HPDE6-E6E7 (cell line): ENCODE results near the gene ARL15.
A peak's percentile ranks its signal among the peaks of the same experiment; 100 is the strongest.
"Not testable (repeated sequence)": the region's sequence is repeated elsewhere in the genome, so short reads cannot be mapped to it uniquely, and the experiment has no call there.

ENCODE experiments used
- DNase-seq: peaks from one replicate; pipeline ENCODE4 v3.0.0; 2011; ENCODE audit warnings: missing footprints; ENCODE audit errors: extremely low spot score

The ARL15 gene

GRCh38 chr5:53900677-53901076, 409.7 kb downstream of the ARL15 start:
- no peak for DNase-seq

- no peak for DNase-seq
Observed at GRCh38 chr5:53895091-53895683, 415.2 kb downstream of the ARL15 start.

DNA sequence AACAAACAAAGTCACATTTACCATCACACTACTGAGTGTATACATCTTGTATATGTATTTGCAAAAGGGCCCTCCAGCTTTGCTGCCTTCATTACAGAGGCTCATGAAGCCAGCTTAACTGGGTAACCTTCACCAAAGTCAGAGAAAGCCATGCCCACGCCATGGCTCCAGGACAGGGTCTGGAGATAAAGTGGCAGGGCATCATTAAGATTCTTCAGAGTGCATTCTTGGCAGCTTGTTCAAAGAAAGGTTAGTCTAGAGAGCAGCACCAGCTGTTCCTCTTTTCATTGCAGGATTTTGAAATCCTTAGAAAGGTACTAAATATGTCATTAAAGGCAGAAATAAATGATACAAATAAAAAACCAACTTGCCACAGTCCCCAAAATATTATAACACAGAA, 416.7 kb downstream of the ARL15 start:
- no peak for DNase-seq

DNA sequence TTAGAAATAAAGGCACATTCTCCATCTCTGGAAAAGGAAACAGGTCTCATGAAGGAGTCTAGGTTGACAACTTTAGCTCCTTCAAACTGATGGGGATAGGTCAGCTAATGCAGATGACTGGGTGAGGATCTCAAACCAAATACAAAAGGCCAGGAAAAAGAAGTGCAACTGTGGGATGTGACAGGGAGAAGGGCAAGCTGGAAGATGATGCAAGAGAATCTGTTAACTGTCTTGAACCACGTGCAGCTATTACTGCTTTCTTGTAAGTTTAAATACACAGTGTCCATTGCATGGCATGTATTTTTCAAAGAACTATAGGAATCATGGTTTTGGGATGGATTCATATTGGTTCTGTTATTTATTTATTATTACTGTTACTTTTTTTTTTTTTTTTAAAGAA, 418.1 kb downstream of the ARL15 start:
- DNase-seq, result no peak

- no peak for DNase-seq
Observed at GRCh38 chr5:53891159-53891558, 419.2 kb downstream of the ARL15 start.

DNA sequence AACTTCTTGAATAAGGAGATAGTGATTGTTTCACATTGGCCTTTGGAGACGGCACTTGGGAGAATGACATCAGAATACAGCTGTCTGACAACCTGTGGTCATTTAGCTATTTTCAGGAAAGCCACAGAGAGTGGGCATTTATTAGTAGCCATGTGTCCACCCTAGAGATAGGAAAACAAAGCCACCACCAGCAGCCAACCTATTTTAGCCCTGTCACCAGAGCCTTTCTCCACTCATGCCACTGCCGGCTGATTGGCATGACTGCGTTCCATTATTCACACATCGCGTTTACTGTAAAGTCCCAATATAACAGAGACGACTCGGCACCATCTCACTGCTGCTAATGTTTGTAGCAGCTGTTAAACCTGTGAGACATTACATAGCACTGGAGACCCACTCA, 419.9 kb downstream of the ARL15 start:
- no peak for DNase-seq

DNA sequence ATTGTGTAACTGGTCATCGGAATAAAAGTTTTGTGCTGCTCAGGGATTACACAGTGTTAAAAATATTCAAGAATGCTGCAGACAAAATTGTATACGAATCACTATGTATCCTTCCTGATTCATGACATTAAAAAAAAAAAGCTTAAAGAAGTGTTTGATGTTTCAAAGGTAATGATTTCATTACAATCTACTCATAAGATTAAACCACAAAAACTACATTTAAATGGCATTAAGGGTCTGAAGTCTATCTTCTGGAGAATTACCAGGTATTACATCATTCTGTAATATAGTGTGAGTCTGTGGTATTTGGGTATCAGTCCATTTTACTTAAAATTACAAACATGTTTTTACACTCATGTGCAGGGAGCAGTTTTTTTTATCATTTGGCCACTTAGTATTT, 425.5 kb downstream of the ARL15 start:
- no peak for DNase-seq

GRCh38 chr5:53884417-53884816, 426.0 kb downstream of the ARL15 start:
- no peak for DNase-seq

- DNase-seq, result no peak
Observed at GRCh38 chr5:53882676-53883031, 427.7 kb downstream of the ARL15 start.

DNA sequence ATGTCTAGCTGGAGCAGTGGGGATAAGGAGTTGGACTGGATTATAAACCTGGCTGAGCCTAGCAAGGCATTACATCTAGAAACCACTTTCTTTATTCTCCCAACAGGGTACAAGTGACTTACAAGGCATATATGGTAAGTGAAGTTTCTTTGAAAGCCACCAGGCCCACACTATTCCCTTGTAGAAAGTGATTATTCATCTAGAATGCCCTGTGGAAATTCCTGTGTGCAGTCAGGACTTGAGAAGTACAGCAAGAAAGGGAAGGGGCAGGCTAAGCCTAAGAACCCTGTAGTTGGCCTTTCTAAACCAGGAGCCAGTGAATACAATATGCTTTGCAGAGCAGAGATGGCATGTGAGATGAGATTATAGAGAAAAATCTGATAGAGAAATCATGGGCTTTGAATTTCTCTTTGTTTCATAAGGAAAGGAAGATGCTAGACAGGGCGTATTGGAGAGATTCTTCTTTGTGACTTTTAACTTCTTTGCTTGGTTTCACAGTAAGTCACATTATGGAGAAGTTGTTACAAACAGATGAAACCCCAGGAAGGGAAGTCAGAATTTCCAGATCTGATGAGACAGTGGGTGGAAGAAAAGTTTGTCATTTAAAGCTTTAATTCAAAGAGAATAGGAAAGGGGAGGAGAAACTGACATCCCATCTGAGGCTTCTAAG, 428.2 kb downstream of the ARL15 start:
- DNase-seq, result no peak

- no peak for DNase-seq
Observed at GRCh38 chr5:53879708-53880323, 430.6 kb downstream of the ARL15 start.

GRCh38 chr5:53878015-53878414, 432.4 kb downstream of the ARL15 start:
- DNase-seq, result no peak

DNA sequence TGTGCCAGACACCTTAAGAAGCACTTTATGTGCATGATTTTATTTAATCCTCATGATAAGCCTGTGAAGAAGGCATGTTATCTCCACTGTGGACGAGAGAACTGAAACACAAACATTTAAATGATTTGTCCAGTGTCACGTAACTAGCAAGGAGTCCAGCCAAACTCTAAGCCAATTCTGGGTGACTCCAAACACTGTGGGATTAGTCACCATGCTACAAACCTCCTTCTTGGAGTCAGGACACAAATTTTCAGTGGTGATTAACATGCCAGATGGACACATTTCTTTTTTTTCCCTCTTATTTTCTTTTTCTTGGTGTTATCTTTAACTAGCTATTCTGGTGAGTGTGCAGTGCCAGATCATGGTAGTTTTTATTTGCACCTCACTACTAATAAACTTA, 433.1 kb downstream of the ARL15 start:
- no peak for DNase-seq

DNA sequence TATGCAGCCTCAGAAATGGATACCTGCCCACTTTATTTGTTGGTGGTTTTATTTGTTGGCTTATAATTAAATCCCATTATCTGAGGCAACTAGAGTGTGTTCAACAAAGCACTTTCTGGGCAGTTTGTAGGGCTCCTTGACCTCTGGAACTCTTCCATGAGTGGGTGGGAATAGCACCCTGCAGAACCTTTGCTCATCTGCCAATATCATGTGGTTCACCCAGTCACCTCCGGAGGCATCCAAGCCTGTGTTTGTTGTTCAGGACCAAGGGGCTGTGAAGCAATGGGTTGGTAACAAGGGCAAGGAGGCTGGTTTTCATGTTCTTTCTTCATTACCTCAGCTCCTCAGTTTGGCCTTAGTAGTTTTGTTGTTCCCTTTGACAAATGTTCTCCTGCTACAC, 436.0 kb downstream of the ARL15 start:
- peak; percentile 6 for DNase-seq

- DNase-seq, result no peak
Observed at GRCh38 chr5:53873235-53873634, 437.1 kb downstream of the ARL15 start.

GRCh38 chr5:53871775-53872174, 438.6 kb downstream of the ARL15 start:
- no peak for DNase-seq

DNA sequence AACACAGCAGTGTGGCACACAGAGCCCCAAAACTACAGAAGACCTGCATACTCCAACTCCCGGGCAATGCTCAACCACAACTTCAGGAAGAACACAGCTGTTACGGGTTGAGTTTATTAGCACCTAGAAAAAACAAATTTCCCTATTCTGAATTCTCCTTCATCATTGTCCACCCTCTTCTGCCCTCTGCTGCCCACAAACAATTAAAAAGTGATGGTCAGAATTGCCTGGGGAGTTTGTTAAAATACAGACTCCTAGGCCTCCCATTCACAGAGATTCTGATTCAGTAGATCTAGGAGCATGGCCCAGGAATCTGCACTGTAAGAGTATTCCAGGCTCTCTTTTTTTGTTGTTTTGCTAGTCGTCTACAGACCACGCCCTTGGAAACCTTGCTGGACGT, 439.3 kb downstream of the ARL15 start:
- DNase-seq, result peak; percentile 6

DNA sequence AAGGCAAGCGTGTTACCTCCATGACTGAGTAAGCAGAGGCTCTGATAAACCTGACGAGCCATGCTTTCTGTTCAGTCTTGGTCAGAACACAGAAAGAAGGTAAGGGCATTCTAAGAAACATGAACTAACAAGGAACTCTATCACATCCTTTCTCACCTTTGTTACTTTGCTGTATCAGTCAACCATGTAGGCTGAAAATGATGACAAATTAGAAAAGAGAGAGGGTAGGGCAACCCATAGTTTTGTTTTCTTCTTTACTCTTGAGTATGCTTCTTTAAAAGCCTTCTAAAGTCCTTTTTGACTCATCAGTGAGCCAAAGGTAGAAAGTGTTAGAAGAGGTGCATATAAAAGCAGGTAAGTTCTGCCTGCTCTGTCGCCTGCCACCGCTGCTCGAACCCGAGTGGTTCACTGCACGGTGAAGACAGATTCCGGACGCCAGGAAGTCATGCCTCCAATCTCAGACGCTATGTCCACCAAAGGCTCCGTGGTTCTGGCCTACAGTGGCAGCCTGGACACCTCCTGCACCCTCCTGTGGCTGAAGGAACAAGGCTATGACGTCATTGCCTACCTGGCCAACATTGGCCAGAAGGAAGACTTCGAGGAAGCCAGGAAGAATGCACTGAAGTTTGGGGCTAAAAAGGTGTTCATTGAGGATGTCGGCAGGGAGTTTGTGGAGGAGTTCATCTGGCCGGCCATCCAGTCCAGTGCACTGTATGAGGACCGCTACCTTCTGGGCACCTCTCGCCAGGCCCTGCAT, 451.5 kb downstream of the ARL15 start:
- no peak for DNase-seq

DNA sequence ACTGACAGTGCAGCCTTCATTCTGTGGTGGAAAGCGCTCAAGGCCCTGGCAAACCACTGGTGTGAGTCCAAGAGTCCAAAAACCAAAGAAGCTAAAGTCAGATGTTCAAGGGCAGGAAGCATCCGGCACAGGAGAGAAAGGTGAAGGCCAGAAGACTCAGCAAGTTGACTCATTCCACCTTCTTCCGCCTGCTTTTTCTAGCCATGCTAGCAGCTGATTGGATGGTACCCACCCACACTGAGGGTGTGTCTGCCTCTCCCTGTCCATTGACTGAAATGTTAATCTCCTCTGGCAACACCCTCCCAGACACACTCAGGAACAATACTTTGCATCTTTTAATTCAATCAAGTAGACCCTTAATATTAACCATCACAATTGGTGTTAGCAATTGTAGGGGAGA, 453.9 kb downstream of the ARL15 start:
- no peak for DNase-seq

- not testable (repeated sequence) for DNase-seq
Observed at GRCh38 chr5:53836851-53837430, 473.4 kb downstream of the ARL15 start.

DNA sequence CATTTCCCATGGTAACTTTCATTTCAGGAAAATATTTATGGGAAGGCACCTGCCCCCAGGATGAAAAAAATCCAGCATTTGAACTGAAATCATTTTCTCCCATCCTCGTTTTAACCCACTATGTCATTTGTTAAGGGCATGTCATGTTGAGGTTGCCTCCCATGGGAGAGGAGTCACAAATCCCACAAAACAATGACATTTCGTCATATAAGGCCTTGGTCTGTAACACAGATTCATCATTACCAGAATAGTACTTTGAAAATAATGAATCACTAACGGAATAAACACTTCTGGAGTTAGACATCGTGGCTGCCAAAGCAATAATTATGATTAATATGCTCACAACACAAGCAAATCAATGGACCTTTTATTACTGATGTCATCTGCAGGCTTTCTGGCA, 475.9 kb downstream of the ARL15 start:
- DNase-seq, result no peak
